ENCODE data around the gene ALG9. TPM values are rescaled to one million over a fixed set of nuclear protein-coding genes. Genes with fewer than 3 reads are reported as not detected.
"Not testable (repeated sequence)": the region's sequence is repeated elsewhere in the genome, so short reads cannot be mapped to it uniquely, and the experiment has no call there.

Gene ALG9
- polyA plus RNA-seq, 1 experiment = 23.7 TPM

GRCh38 chr11:111785076-111785475 lies 86.3 kb downstream of the ALG9 start:
- no peaks in the 10 kb centered on the region for H3K27me3 ChIP-seq (ENCODE audit: control insufficient read depth, insufficient read depth, low read length)
- H3K36me3 ChIP-seq (ENCODE audit: control insufficient read depth, insufficient read depth, low read length) = no peaks in the 10 kb centered on the region
- no peak overlapping the region for H3K4me3 ChIP-seq (ENCODE audit: low read depth, low read length)
- CTCF ChIA-PET = interaction anchor here (1.7 to 3.0 kb wide), 3 partner anchors 55 to 57 kb away, joined by 4 to 14 read pairs (median 5); no protein-coding TSS in a partner anchor
- POLR2A ChIA-PET = no interaction called here
- no peak for TF ChIP-seq CTCF (IDR thresholded peaks at IDR 0.05; ENCODE audit: insufficient read depth, low read depth, low read length)
- no peak for DNase-seq (ENCODE audit: low read depth)

DNA sequence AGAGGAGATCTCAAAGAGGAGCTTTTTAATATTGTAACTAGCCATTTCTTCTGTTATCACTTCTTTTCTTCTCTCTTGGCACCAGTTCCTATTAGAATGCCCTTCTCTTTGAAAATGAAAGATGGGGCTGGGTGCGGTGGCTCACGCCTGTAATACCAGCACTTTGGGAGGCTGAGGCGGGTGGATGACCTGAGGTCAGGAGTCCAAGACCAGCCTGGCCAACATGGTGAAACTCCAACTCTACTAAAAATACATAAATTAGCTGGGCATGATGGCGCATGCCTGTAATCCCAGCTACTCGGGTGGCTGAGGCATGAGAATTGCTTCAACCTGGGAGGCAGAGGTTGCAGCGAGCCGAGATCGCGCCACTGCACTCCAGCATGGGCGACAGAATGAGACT lies 87.1 kb downstream of the ALG9 start:
- H3K36me3 ChIP-seq (ENCODE audit: control insufficient read depth, insufficient read depth, low read length); H3K4me3 ChIP-seq (ENCODE audit: low read depth, low read length); H3K27me3 ChIP-seq (ENCODE audit: control insufficient read depth, insufficient read depth, low read length); DNase-seq (ENCODE audit: low read depth); POLR2A ChIA-PET: not testable (repeated sequence)
- CTCF ChIA-PET = interaction anchor here (1.7 to 3.0 kb wide), 2 partner anchors 56 to 58 kb away, joined by 4 to 14 read pairs; no protein-coding TSS in a partner anchor

DNA sequence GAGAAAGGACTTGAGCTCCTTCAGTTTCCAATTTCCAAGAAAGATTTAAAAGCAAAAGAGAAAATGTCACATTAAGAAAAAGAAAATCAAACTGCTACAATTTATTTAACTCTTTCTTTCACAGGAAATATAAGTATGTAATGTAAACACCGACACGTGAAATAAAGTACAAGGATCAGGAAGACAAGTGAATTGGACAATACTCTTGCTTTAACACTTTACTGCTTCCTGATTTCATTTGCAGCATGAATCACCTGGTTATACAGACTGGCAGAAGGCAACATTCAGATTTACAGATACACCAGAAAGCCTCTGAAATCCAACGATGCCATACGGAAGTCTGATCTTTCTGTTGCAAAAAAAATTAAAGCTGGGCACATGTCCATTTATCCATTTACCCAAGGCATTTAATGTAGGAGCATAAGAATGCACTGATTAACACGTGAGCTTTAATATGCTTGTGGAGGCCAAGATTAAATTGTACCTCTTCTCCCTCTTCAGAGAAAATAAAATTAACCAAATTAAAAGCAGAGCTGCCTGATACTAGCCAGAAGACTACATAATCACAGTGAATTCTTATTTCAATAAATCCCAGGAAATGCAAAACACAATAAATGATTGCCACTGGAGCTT lies 89.2 kb downstream of the ALG9 start:
- CTCF ChIA-PET = interaction anchor here (3.0 kb wide), 1 partner anchor 60 kb away, joined by 14 read pairs; no protein-coding TSS in a partner anchor

GRCh38 chr11:111779118-111779517 lies 92.3 kb downstream of the ALG9 start:
- no peak overlapping the region for H3K4me3 ChIP-seq (ENCODE audit: low read depth, low read length)
- no peak for DNase-seq (ENCODE audit: low read depth)
- H3K27me3 ChIP-seq (ENCODE audit: control insufficient read depth, insufficient read depth, low read length) = no peaks in the 10 kb centered on the region
- TF ChIP-seq CTCF (IDR thresholded peaks at IDR 0.05; ENCODE audit: insufficient read depth, low read depth, low read length) = no peak
- CTCF ChIA-PET = interaction anchor here (0.7 to 4.5 kb wide), 9 partner anchors 17 to 324 kb away, joined by 3 to 41 read pairs (median 7); partner anchors contain the start of gene SIK2
- no peaks in the 10 kb centered on the region for H3K36me3 ChIP-seq (ENCODE audit: control insufficient read depth, insufficient read depth, low read length)
- POLR2A ChIA-PET = no interaction called here

More for the DNA sequence above, 89.2 kb downstream of the ALG9 start:
- POLR2A ChIA-PET = no interaction called here
- no peak for DNase-seq (ENCODE audit: low read depth)
- no peak for TF ChIP-seq CTCF (IDR thresholded peaks at IDR 0.05; ENCODE audit: insufficient read depth, low read depth, low read length)
- H3K4me3 ChIP-seq (ENCODE audit: low read depth, low read length) = no peak overlapping the region
- no peaks in the 10 kb centered on the region for H3K36me3 ChIP-seq (ENCODE audit: control insufficient read depth, insufficient read depth, low read length)
- no peaks in the 10 kb centered on the region for H3K27me3 ChIP-seq (ENCODE audit: control insufficient read depth, insufficient read depth, low read length)

DNA sequence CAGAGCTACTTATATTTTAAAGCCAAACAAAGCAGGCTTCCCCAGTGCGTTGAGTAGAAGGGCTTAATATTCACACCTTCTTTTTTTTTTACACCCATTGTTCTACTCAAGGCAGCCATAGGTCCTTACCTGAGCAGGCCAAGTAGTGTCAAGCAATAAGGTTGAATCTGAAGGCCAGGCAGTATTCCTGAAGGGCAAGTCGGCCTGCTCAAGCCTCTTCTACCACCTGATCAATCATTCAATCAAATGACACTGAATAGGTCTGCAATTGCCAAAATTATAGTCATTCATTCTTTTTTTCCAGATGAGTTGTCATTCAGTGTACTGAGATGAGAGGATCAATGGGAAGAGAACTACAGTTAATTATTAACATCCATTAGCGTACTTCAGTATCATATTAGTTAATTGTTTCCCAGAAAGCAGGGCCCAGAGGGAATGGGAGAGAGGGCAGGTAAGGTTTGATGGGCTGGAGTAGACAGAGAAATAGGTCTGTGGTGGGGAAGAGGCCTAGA lies 93.3 kb downstream of the ALG9 start:
- H3K4me3 ChIP-seq (ENCODE audit: low read depth, low read length) = no peak overlapping the region
- TF ChIP-seq CTCF (IDR thresholded peaks at IDR 0.05; ENCODE audit: insufficient read depth, low read depth, low read length) = no peak
- DNase-seq (ENCODE audit: low read depth) = no peak
- no peaks in the 10 kb centered on the region for H3K36me3 ChIP-seq (ENCODE audit: control insufficient read depth, insufficient read depth, low read length)
- POLR2A ChIA-PET = no interaction called here
- CTCF ChIA-PET = interaction anchor here (0.6 to 4.5 kb wide), 21 partner anchors 8 to 323 kb away, joined by 3 to 41 read pairs (median 7); partner anchors contain the start of genes PPP2R1B and SIK2
- H3K27me3 ChIP-seq (ENCODE audit: control insufficient read depth, insufficient read depth, low read length) = no peaks in the 10 kb centered on the region

All from BJ (cell line).